Measurements from ENCODE around the gene PRR33.
"Not testable (repeated sequence)": the region's sequence is repeated elsewhere in the genome, so short reads cannot be mapped to it uniquely, and the experiment has no call there.

PRR33 gene

DNA sequence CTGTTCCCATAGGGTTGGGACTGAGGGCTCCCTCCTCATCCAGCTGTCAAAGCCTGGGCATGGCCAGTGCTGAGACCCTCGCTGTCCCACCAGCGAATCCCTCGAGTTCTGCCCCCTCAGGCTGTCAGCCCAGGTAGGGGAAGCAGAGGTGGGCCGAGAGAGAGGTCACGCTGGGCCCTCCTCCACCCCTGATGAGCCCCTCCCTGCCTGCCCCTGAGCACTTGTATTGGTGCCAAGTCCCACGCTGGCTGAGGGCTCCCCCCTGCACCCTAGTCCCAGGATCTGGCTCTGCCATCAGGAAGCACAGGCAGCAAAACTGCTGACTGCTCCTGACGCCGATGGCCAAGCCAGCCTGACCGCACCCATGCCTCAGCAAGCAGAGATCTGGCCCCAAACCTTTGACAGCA lies 3.3 kb downstream of the PRR33 start:
- no peak for TF ChIP-seq EZH2phosphoT487 (IDR thresholded peaks at IDR 0.05; ENCODE audit: borderline replicate concordance, low read length)
- TF ChIP-seq, protein P1, sequence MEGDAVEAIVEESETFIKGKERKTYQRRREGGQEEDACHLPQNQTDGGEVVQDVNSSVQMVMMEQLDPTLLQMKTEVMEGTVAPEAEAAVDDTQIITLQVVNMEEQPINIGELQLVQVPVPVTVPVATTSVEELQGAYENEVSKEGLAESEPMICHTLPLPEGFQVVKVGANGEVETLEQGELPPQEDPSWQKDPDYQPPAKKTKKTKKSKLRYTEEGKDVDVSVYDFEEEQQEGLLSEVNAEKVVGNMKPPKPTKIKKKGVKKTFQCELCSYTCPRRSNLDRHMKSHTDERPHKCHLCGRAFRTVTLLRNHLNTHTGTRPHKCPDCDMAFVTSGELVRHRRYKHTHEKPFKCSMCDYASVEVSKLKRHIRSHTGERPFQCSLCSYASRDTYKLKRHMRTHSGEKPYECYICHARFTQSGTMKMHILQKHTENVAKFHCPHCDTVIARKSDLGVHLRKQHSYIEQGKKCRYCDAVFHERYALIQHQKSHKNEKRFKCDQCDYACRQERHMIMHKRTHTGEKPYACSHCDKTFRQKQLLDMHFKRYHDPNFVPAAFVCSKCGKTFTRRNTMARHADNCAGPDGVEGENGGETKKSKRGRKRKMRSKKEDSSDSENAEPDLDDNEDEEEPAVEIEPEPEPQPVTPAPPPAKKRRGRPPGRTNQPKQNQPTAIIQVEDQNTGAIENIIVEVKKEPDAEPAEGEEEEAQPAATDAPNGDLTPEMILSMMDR (IDR thresholded peaks at IDR 0.05; ENCODE audit: low read depth, low read length, poor library complexity, severe bottlenecking), result no peak
- Histone ChIP-seq H4K20me1 (ENCODE audit: control insufficient read depth, insufficient read depth, low read depth, low read length) (no peaks in the 10 kb centered on the region), H3K4me2 (ENCODE audit: low read length) (no peak overlapping the region), H3F3A (ENCODE audit: control insufficient read depth, insufficient read depth) (no peaks in the 10 kb centered on the region), H3K4me3 (ENCODE audit: low read length) (no peak overlapping the region), H3K79me2 (ENCODE audit: control insufficient read depth, low read length) (no peaks in the 10 kb centered on the region), H3K9me3 (ENCODE audit: control insufficient read depth, insufficient read depth, low read length) (no peaks in the 10 kb centered on the region), H3K9me2 (replicated peaks; ENCODE audit: control insufficient read depth, low read length) (no peaks in the 10 kb centered on the region), H3K27ac (ENCODE audit: low read depth, low read length) (no peak overlapping the region), H3K27me3 (ENCODE audit: control insufficient read depth, low read length) (no peaks in the 10 kb centered on the region), H3K36me3 (ENCODE audit: control insufficient read depth, low read length) (peaks cover 48% of the 10 kb centered on the region), H3K4me1 (ENCODE audit: control insufficient read depth, low read length) (no peaks in the 10 kb centered on the region)

DNA sequence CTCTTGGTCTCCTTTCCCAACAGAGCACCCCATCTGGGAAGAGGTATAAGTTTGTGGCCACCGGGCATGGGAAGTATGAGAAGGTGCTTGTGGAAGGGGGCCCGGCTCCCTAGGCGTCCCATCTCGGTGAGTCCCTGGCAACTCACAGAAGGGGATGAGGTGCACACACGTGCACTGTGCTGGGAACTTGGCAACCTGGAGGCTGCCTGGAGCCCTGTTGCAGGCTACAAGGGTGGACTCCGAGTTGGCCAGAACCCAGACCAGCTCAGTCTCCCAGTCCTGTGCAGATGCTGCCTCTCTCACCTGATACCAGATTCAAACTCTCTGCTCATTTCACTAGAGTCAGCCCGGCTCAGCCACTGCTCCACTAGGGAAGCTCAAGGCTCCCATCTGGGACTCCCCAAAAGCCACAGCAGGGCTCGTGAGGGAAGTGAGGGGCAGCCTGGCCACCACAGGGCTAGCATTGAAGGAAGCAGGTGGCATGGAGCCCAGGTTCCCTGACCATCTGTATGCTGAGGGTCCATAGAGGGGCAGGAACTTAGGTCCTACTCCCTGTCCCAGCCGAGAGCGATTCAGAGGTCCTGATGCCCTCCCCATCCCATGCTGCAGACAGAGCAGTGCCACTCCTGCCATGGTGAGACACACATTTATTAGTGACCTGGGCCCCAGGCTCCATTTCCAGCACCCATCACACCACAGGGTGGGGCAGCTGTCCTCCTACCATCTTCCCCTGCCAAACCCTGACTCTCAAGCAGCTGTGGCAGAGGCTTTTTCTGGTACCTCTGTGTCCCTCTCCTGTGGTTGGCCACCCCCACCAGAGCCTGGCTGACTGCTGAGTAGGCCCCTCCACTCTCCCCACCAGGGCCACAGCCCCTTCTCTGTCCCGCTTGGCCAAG lies 4.0 kb downstream of the PRR33 start:
- Histone ChIP-seq H3K27me3 (ENCODE audit: control insufficient read depth, low read length) (no peaks in the 10 kb centered on the region), H3K9me3 (ENCODE audit: control insufficient read depth, insufficient read depth, low read length) (no peaks in the 10 kb centered on the region), H4K20me1 (ENCODE audit: control insufficient read depth, insufficient read depth, low read depth, low read length) (no peaks in the 10 kb centered on the region), H3K4me2 (ENCODE audit: low read length) (no peak overlapping the region), H3K27ac (ENCODE audit: low read depth, low read length) (no peak overlapping the region), H3K79me2 (ENCODE audit: control insufficient read depth, low read length) (no peaks in the 10 kb centered on the region), H3K9me2 (replicated peaks; ENCODE audit: control insufficient read depth, low read length) (no peaks in the 10 kb centered on the region), H3K4me3 (ENCODE audit: low read length) (no peak overlapping the region), H3K4me1 (ENCODE audit: control insufficient read depth, low read length) (no peaks in the 10 kb centered on the region), H3F3A (ENCODE audit: control insufficient read depth, insufficient read depth) (no peaks in the 10 kb centered on the region), H3K36me3 (ENCODE audit: control insufficient read depth, low read length) (peaks cover 54% of the 10 kb centered on the region)
- TF ChIP-seq EZH2phosphoT487 (IDR thresholded peaks at IDR 0.05; ENCODE audit: borderline replicate concordance, low read length), result no peak
- TF ChIP-seq, protein P1 (IDR thresholded peaks at IDR 0.05; ENCODE audit: low read depth, low read length, poor library complexity, severe bottlenecking), result no peak

DNA sequence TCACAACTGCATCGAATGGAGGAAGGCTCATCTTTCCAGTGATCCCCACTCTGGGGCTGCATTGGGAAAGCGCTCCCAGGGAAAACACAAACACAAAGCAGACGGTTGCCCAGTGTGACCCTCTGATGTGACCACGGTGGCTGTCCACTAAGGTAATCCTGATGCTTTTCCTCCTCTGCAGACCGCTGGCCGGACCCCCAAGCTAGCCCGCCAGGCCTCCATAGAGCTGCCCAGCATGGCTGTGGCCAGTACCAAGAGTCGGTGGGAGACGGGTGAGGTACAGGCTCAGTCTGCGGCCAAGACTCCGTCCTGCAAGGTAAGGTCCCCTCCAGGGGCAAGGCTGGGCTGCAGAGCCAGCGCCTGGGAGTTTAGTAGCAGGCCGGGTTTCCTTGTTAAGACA lies 5.1 kb downstream of the PRR33 start:
- H3F3A ChIP-seq (ENCODE audit: control insufficient read depth, insufficient read depth); H3K9me3 ChIP-seq (ENCODE audit: control insufficient read depth, insufficient read depth, low read length); H4K20me1 ChIP-seq (ENCODE audit: control insufficient read depth, insufficient read depth, low read depth, low read length); H3K9me2 ChIP-seq (replicated peaks; ENCODE audit: control insufficient read depth, low read length); H3K27ac ChIP-seq (ENCODE audit: low read depth, low read length); H3K4me3 ChIP-seq (ENCODE audit: low read length); H3K79me2 ChIP-seq (ENCODE audit: control insufficient read depth, low read length); H3K4me1 ChIP-seq (ENCODE audit: control insufficient read depth, low read length); H3K4me2 ChIP-seq (ENCODE audit: low read length); H3K27me3 ChIP-seq (ENCODE audit: control insufficient read depth, low read length): not testable (repeated sequence)
- peaks cover 55% of the 10 kb centered on the region for H3K36me3 ChIP-seq (ENCODE audit: control insufficient read depth, low read length)

DNA sequence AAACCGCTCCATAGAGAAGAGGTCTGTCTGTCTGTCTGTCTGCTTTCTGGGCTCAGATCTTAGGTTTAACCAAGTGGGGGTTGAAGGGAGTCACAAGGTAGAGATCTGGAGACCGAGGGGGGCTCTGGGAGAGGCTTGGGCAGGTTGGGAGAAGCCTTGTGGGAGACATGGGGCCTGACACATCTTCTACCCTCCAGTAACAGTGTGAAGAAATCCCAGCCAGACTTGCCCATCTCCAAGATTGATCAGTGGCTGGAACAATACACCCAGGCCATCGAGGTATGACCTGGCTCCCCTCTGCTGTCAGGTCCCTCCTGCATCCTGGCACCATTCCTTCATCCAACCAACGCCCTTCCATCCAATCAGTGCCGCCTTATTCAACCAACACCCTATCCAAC lies 7.4 kb downstream of the PRR33 start:
- no peak overlapping the region for H3K27ac ChIP-seq (ENCODE audit: low read depth, low read length)
- TF ChIP-seq, protein P1 (IDR thresholded peaks at IDR 0.05; ENCODE audit: low read depth, low read length, poor library complexity, severe bottlenecking), result no peak
- no peak for TF ChIP-seq EZH2phosphoT487 (IDR thresholded peaks at IDR 0.05; ENCODE audit: borderline replicate concordance, low read length)
- H3K9me3 ChIP-seq (ENCODE audit: control insufficient read depth, insufficient read depth, low read length), result no peaks in the 10 kb centered on the region
- no peaks in the 10 kb centered on the region for H3K27me3 ChIP-seq (ENCODE audit: control insufficient read depth, low read length)
- peaks cover 55% of the 10 kb centered on the region for H3K36me3 ChIP-seq (ENCODE audit: control insufficient read depth, low read length)
- H3F3A ChIP-seq (ENCODE audit: control insufficient read depth, insufficient read depth), result no peaks in the 10 kb centered on the region
- H3K4me3 ChIP-seq (ENCODE audit: low read length), result no peak overlapping the region
- H3K4me2 ChIP-seq (ENCODE audit: low read length), result no peak overlapping the region
- H4K20me1 ChIP-seq (ENCODE audit: control insufficient read depth, insufficient read depth, low read depth, low read length), result peaks cover 3% of the 10 kb centered on the region; the same call in 1 of the 2 replicates
- H3K4me1 ChIP-seq (ENCODE audit: control insufficient read depth, low read length), result peaks cover 21% of the 10 kb centered on the region
- no peaks in the 10 kb centered on the region for H3K9me2 ChIP-seq (replicated peaks; ENCODE audit: control insufficient read depth, low read length)
- H3K79me2 ChIP-seq (ENCODE audit: control insufficient read depth, low read length), result no peaks in the 10 kb centered on the region
